Gastroesophageal sphincter (tissue), 4 donors: ENCODE results near the gene VPS8. TPM values are rescaled to one million over a fixed set of nuclear protein-coding genes. Genes with fewer than 3 reads are reported as not detected.
"Not testable (repeated sequence)": the region's sequence is repeated elsewhere in the genome, so short reads cannot be mapped to it uniquely, and the experiment has no call there.

Experiments
- ATAC-seq: fragments of 150-250 bp; one replicate; pipeline ENCODE4 v1.9.1; 2016; ENCODE audit warnings: mild to moderate bottlenecking, moderate library complexity
- H3K27ac ChIP-seq, 4 donors: fragments of 200-600 bp; sonication (generic) in 3 of 4; 1 replicate in 3 of 4; 2 replicates in 1 of 4; pipeline ENCODE4 v1.5.1; 2016 to 2019
- H3K27me3 ChIP-seq: fragments of 200-600 bp; sonication (generic); one replicate; pipeline ENCODE4 v1.5.1; 2019
- H3K36me3 ChIP-seq, 2 donors: fragments of 200-600 bp; sonication (generic); one replicate each; pipeline ENCODE4 v1.5.1; 2019; ENCODE audit warnings: control low read depth in 1 of 2
- H3K4me1 ChIP-seq, 3 donors: fragments of 200-600 bp; sonication (generic); 1 replicate in 2 of 3; 2 replicates in 1 of 3; pipeline ENCODE4 v1.5.1; 2016 to 2019; ENCODE audit warnings: control low read depth in 2 of 3
- H3K4me3 ChIP-seq, 2 donors: fragments of 200-600 bp; sonication (generic); one replicate each; pipeline ENCODE4 v1.5.1; 2019; ENCODE audit warnings: mild to moderate bottlenecking in 1 of 2, moderate library complexity in 1 of 2
- H3K9me3 ChIP-seq, 3 donors: fragments of 200-600 bp; sonication (generic); one replicate each; pipeline ENCODE4 v1.5.1; 2017 to 2019; ENCODE audit warnings: control low read depth in 2 of 3
- EP300 ChIP-seq: sonication (generic); formaldehyde crosslinking; IDR thresholded peaks from one replicate; pipeline ENCODE4 v1.6.1; 2017; ENCODE audit warnings: antibody characterized with exemption, mild to moderate bottlenecking
- POLR2A ChIP-seq, 2 donors: fragments of 450-650 bp; IDR thresholded peaks; one replicate each; pipeline ENCODE4 v1.6.1; 2017; ENCODE audit warnings: antibody characterized with exemption in 2 of 2, mild to moderate bottlenecking in 2 of 2, moderate library complexity in 1 of 2
- POLR2AphosphoS5 ChIP-seq: sonication (generic); formaldehyde crosslinking; IDR thresholded peaks from one replicate; pipeline ENCODE4 v1.6.1; 2017; ENCODE audit warnings: antibody characterized with exemption
- WGBS, 2 donors: methylation state at CpG; one replicate each; pipeline ENCODE4 v1.1.5; 2018; ENCODE audit warnings: low coverage in 1 of 2; 5-methylcytosine and 5-hydroxymethylcytosine counted together
- total RNA-seq, 4 donors: library from RNA; depleted of rRNA; stranded (reverse); fragments of >200 nt; gene quantifications; one replicate each; pipeline ENCODE4 v1.1.0, GENCODE V29; 2016
- TF ChIP-seq, protein P1 (sequence below), 4 experiments: fragments of 200-600 bp in 2 of 4; fragments of 450-650 bp in 2 of 4; sonication (generic) in 1 of 4; IDR thresholded peaks; one replicate each; pipeline ENCODE4 v1.5.1; 2017 to 2019; ENCODE audit warnings: antibody characterized with exemption in 4 of 4, mild to moderate bottlenecking in 2 of 4, moderate library complexity in 2 of 4

VPS8 gene
- total RNA-seq, 4 donors from 2014 or later: 27.1 to 72.5 (median 40.8) TPM

DNA sequence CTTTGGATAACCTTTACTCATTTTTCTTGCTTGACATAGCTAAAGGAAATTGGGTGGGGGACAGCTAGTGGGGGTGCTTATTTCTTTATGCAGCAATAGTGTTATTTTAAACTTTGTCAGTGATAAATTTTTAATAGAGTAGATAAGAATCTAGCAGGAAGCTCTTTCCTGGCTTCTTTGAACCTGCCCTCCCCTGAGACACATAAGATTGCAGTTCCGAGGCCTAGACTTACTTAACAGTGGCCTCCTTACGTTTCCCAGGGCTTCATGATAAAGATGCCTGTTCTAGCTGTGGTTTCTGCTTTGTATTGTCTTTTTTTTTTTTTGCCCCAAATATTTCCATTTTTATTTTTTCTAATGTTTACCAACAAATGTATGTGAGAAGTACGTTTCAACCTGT lies 170.1 kb downstream of the VPS8 start:
- no peaks in the 10 kb centered on the region for H3K27me3 ChIP-seq
- H3K36me3 ChIP-seq: peaks cover 0 to 34% of the 10 kb centered on the region in 2 donors
- WGBS, 2 donors: 71 to 78% methylated on average over 3 of the region's 3 CpGs
- no peak for ATAC-seq
- TF ChIP-seq EP300 (no peak), POLR2AphosphoS5 (no peak), POLR2A (IDR thresholded peaks at IDR 0.05) (no peak)
- TF ChIP-seq, protein P1, sequence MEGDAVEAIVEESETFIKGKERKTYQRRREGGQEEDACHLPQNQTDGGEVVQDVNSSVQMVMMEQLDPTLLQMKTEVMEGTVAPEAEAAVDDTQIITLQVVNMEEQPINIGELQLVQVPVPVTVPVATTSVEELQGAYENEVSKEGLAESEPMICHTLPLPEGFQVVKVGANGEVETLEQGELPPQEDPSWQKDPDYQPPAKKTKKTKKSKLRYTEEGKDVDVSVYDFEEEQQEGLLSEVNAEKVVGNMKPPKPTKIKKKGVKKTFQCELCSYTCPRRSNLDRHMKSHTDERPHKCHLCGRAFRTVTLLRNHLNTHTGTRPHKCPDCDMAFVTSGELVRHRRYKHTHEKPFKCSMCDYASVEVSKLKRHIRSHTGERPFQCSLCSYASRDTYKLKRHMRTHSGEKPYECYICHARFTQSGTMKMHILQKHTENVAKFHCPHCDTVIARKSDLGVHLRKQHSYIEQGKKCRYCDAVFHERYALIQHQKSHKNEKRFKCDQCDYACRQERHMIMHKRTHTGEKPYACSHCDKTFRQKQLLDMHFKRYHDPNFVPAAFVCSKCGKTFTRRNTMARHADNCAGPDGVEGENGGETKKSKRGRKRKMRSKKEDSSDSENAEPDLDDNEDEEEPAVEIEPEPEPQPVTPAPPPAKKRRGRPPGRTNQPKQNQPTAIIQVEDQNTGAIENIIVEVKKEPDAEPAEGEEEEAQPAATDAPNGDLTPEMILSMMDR (IDR thresholded peaks at IDR 0.05): no peak
- H3K4me1 ChIP-seq: no peaks in the 10 kb centered on the region
- H3K27ac ChIP-seq: no peak overlapping the region
- no peaks in the 10 kb centered on the region for H3K9me3 ChIP-seq
- H3K4me3 ChIP-seq: no peak overlapping the region

DNA sequence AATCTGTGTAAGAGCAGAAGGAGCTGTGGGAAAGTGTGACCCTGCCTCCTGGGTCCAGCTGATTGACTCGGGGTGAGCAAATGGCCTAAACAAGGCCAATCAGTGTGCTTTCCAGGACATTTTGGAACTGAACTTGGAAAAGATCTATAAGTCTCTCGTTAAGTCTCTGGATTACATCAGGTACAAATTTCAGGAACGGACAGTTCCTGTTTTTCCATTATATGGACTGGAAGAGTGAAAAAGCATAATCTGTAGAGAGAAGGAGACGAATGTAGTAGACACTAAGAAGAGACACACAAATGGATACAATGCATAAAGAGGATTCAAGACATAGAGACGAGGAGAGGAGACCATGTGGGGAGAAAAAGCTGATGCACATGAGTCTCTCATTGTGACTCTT lies 173.6 kb downstream of the VPS8 start:
- Histone ChIP-seq H3K36me3 (peaks cover 0 to 50% of the 10 kb centered on the region in 2 donors), H3K27me3 (no peaks in the 10 kb centered on the region), H3K4me1 (no peaks in the 10 kb centered on the region), H3K27ac (no peak overlapping the region), H3K9me3 (no peaks in the 10 kb centered on the region), H3K4me3 (no peak overlapping the region)
- TF ChIP-seq, protein P1 (IDR thresholded peaks at IDR 0.05): no peak
- TF ChIP-seq POLR2A (IDR thresholded peaks at IDR 0.05) (no peak), POLR2AphosphoS5 (no peak), EP300 (no peak)
- no peak for ATAC-seq
- WGBS, 2 donors: 83 to 94% methylated on average over 4 to 5 of the region's 5 CpGs

- no peak for ATAC-seq
- TF ChIP-seq, protein P1 (IDR thresholded peaks at IDR 0.05): no peak
- TF ChIP-seq POLR2AphosphoS5 (no peak), POLR2A (IDR thresholded peaks at IDR 0.05) (no peak), EP300 (no peak)
- no peaks in the 10 kb centered on the region for H3K27me3 ChIP-seq
- H3K4me1 ChIP-seq: no peaks in the 10 kb centered on the region
- no peaks in the 10 kb centered on the region for H3K9me3 ChIP-seq
- peaks cover 0 to 50% of the 10 kb centered on the region in 2 donors for H3K36me3 ChIP-seq
- H3K27ac ChIP-seq: no peak overlapping the region
- WGBS, 2 donors: 87 to 91% methylated on average over 2 to 3 of the region's 3 CpGs
- no peak overlapping the region for H3K4me3 ChIP-seq
These were observed 174.5 kb downstream of the VPS8 start for GRCh38 chr3:184986366-184986889.

GRCh38 chr3:184993394-184993793 lies 181.4 kb downstream of the VPS8 start:
- Histone ChIP-seq H3K36me3 (peaks cover 0 to 51% of the 10 kb centered on the region in 2 donors), H3K27me3 (no peaks in the 10 kb centered on the region), H3K9me3 (no peaks in the 10 kb centered on the region), H3K27ac (no peak overlapping the region), H3K4me3 (no peak overlapping the region), H3K4me1 (no peaks in the 10 kb centered on the region)
- no peak for ATAC-seq
- 100% methylated on average over 1 of the region's 1 CpG for WGBS, 2 donors
- TF ChIP-seq EP300 (no peak), POLR2A (IDR thresholded peaks at IDR 0.05) (no peak), POLR2AphosphoS5 (no peak)
- TF ChIP-seq, protein P1 (IDR thresholded peaks at IDR 0.05): no peak

GRCh38 chr3:185003876-185004275 lies 191.9 kb downstream of the VPS8 start:
- H3K27me3 ChIP-seq, ATAC-seq, H3K27ac ChIP-seq, H3K4me1 ChIP-seq, H3K9me3 ChIP-seq, H3K4me3 ChIP-seq: not testable (repeated sequence)
- peaks cover 6 to 60% of the 10 kb centered on the region in 2 donors for H3K36me3 ChIP-seq
- WGBS, 2 donors: no CpG with 5 or more reads among the region's 28 CpGs
